Measurements from ENCODE around the gene NTNG1. TPM values are rescaled to one million over a fixed set of nuclear protein-coding genes. Genes with fewer than 3 reads are reported as not detected.

Gene NTNG1
- total and polyA plus RNA-seq, 2 of the 8 experiments (the other 6 are each of a cell fraction or from before 2014, with no cell fraction given), result 1.2 to 4.1 TPM

DNA sequence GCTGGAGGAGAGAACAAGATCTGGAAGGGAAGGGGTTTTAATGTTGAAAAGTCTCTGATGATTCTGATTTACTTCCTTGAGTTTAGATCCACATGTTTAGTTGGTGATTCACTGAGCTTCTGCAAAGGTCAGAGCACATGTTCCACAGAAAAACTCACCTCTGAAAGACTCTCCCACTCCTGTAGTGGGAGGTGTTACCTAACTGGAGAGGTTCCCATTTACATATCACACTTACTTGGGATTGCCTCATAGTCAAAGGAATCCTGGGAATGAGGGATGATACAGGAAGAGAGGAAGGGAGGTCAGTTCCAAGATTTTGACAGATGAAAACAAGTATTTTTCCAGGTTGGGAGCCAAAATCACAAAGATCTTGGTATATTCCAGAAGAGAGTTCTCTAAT is 2.7 kb upstream of the NTNG1 start:
- POLR2A ChIA-PET (ENCODE audit: partially characterized antibody), result no interaction called here
- Histone ChIP-seq H3K14ac (ENCODE audit: insufficient read length) (no peak overlapping the region), H3K23ac (ENCODE audit: insufficient read length) (no peak overlapping the region), H2BK12ac (ENCODE audit: low read depth, low read length) (no peak overlapping the region), H2AK5ac (ENCODE audit: low read depth, low read length) (no peak overlapping the region), H3K36me3 (ENCODE audit: control insufficient read depth in 2 of 4, insufficient read depth in 4 of 4, low read length in 3 of 4) (no peaks in the 10 kb centered on the region), H2AFZ (ENCODE audit: low read length) (no peak overlapping the region), H3K79me1 (ENCODE audit: low read depth, low read length) (no peaks in the 10 kb centered on the region), H2BK120ac (replicated peaks; ENCODE audit: low read depth, low read length) (no peak overlapping the region), H3K9ac (replicated peaks in 1 of 4; ENCODE audit: extremely low read depth in 1 of 4, low read depth in 3 of 4, low read length in 3 of 4) (no peak overlapping the region), H3K4me3 (ENCODE audit: extremely low read depth in 1 of 4, insufficient read depth in 2 of 4, low read depth in 3 of 4, low read length in 4 of 4) (no peak overlapping the region), H3K4me1 (replicated peaks in 1 of 4; ENCODE audit: control insufficient read depth in 3 of 4, insufficient read depth in 4 of 4, low read length in 3 of 4) (peaks cover 0 to 4% (median 0%) of the 10 kb centered on the region in 4 experiments; a peak in 2 of 7 replicates), H3K4ac (replicated peaks; ENCODE audit: insufficient read length, low read depth, low read length) (no peak overlapping the region), H3K4me2 (ENCODE audit: insufficient read depth in 1 of 2, low read depth in 2 of 2, low read length in 2 of 2) (no peak overlapping the region), H4K5ac (ENCODE audit: insufficient read length, low read depth, low read length) (no peak overlapping the region), H3K23me2 (ENCODE audit: low read depth, low read length) (peaks cover 17% of the 10 kb centered on the region), H3K18ac (ENCODE audit: extremely low read depth, low read length) (no peak overlapping the region), H2BK15ac (ENCODE audit: low read length) (no peak overlapping the region), H2BK5ac (ENCODE audit: low read depth, low read length) (no peak overlapping the region), H4K8ac (ENCODE audit: extremely low read depth, insufficient read depth, low read length) (no peak overlapping the region), H3K27ac (ENCODE audit: low read depth, low read length) (no peak overlapping the region), H3K56ac (replicated peaks; ENCODE audit: insufficient read length, low read depth, low read length) (no peak overlapping the region), H3K79me2 (ENCODE audit: control insufficient read depth in 1 of 2, insufficient read depth in 2 of 2, low read length in 2 of 2) (no peaks in the 10 kb centered on the region), H4K91ac (replicated peaks; ENCODE audit: insufficient read length, low read length) (no peak overlapping the region), H3K27me3 (replicated peaks in 1 of 4; ENCODE audit: control insufficient read depth in 3 of 4, extremely low read depth in 1 of 4, insufficient read depth in 3 of 4, low read length in 3 of 4) (no peaks in the 10 kb centered on the region; a peak in 3 of 7 replicates), H2BK20ac (ENCODE audit: low read length) (no peak overlapping the region), H4K20me1 (replicated peaks in 1 of 2; ENCODE audit: control insufficient read depth in 1 of 2, insufficient read depth in 2 of 2, low read length in 2 of 2) (no peaks in the 10 kb centered on the region), H3K9me3 (ENCODE audit: insufficient read depth in 2 of 2, low read depth in 1 of 2, low read length in 1 of 2) (no peaks in the 10 kb centered on the region)
- DNase-seq (ENCODE audit: low read depth in 1 of 2, low spot score in 2 of 2), result no peak
- peak; percentile 41; the same call in 1 of the 2 replicates for TF ChIP-seq CEBPB (IDR thresholded peaks at IDR 0.05; ENCODE audit: low read depth, low read length)
- no peak for TF ChIP-seq TBP (IDR thresholded peaks at IDR 0.05; ENCODE audit: low read depth, low read length)
- TF ChIP-seq BRCA1 (IDR thresholded peaks at IDR 0.05; ENCODE audit: low read depth, low read length), result no peak
- TF ChIP-seq SP1 (IDR thresholded peaks at IDR 0.05; ENCODE audit: low read depth, low read length), result no peak
- no peak for FAIRE-seq
- CTCF ChIA-PET (ENCODE audit: partially characterized antibody), result interaction anchor here (1.0 kb wide), 1 partner anchor 13 kb away, joined by 3 read pairs; no protein-coding TSS in a partner anchor
